Peyer's patch (tissue), 4 donors: Measurements from ENCODE around the gene LAMC1. TPM values are rescaled to one million over a fixed set of nuclear protein-coding genes. Genes with fewer than 3 reads are reported as not detected.

ENCODE experiments used
- DNase-seq, 3 donors: peaks; one replicate each; pipeline ENCODE4 v3.0.0-alpha.2; 2017 to 2019
- H3K27ac ChIP-seq, 4 donors: fragments of 200-600 bp; sonication (generic); one replicate each; pipeline ENCODE4 v1.5.1; 2016 to 2019
- H3K27me3 ChIP-seq, 2 donors: fragments of 200-600 bp; sonication (generic); one replicate each; pipeline ENCODE4 v1.5.1; 2019
- H3K36me3 ChIP-seq, 3 donors: fragments of 200-600 bp; sonication (generic); one replicate each; pipeline ENCODE4 v1.5.1; 2016 to 2019
- H3K4me1 ChIP-seq, 4 donors: fragments of 200-600 bp; sonication (generic); one replicate each; pipeline ENCODE4 v1.5.1; 2016 to 2019
- H3K4me3 ChIP-seq, 4 donors: fragments of 200-600 bp; sonication (generic); 1 replicate in 3 of 4; 2 replicates in 1 of 4; pipeline ENCODE4 v1.5.1; 2016 to 2019; ENCODE audit warnings: mild to moderate bottlenecking in 1 of 4
- H3K9me3 ChIP-seq, 4 donors: fragments of 200-600 bp; sonication (generic); one replicate each; pipeline ENCODE4 v1.5.1; 2016 to 2019; ENCODE audit warnings: mild to moderate bottlenecking in 1 of 4
- CTCF ChIP-seq, 6 experiments: fragments of 450-650 bp in 4 of 6; fragments of 200-600 bp in 2 of 6; sonication (generic) in 1 of 6; IDR thresholded peaks; one replicate each; pipeline ENCODE4 v1.5.1; 2017 to 2019; ENCODE audit warnings: antibody characterized with exemption in 6 of 6, mild to moderate bottlenecking in 3 of 6, moderate library complexity in 1 of 6
- POLR2A ChIP-seq, 2 donors: fragments of 450-650 bp; IDR thresholded peaks; one replicate each; pipeline ENCODE4 v1.5.1; 2017; ENCODE audit warnings: antibody characterized with exemption in 2 of 2, mild to moderate bottlenecking in 2 of 2, moderate library complexity in 2 of 2
- total RNA-seq, 4 donors: library from RNA; depleted of rRNA; stranded (reverse); fragments of >200 nt; gene quantifications; one replicate each; pipeline ENCODE4 v1.1.0, GENCODE V29; 2016

LAMC1 gene
- 100 to 1,000 TPM in 3 of 4 donors, 10 to 100 TPM in 1; 46.4 to 291 (median 121) TPM for total RNA-seq

GRCh38 chr1:183023146-183023600, at the start of gene LAMC1:
TSS of gene LAMC1 (plus strand) at chr1:183023420. CDS start at chr1:183023717, 297 bp downstream.
- no peaks in the 10 kb centered on the region for H3K4me1 ChIP-seq
- DNase-seq, result peak; percentile 49 to 78 (median 74)
- no peaks in the 10 kb centered on the region for H3K36me3 ChIP-seq
- no peaks in the 10 kb centered on the region for H3K27me3 ChIP-seq
- H3K9me3 ChIP-seq, result no peaks in the 10 kb centered on the region
- peak within 1 kb of the TSS; percentile 59 to 91 (median 86) for H3K4me3 ChIP-seq
- H3K27ac ChIP-seq, result peak within 1 kb of the TSS; percentile 91 to 98 (median 96)
- no peak for TF ChIP-seq CTCF (IDR thresholded peaks at IDR 0.05)
- TF ChIP-seq POLR2A (IDR thresholded peaks at IDR 0.05), result no peak

DNA sequence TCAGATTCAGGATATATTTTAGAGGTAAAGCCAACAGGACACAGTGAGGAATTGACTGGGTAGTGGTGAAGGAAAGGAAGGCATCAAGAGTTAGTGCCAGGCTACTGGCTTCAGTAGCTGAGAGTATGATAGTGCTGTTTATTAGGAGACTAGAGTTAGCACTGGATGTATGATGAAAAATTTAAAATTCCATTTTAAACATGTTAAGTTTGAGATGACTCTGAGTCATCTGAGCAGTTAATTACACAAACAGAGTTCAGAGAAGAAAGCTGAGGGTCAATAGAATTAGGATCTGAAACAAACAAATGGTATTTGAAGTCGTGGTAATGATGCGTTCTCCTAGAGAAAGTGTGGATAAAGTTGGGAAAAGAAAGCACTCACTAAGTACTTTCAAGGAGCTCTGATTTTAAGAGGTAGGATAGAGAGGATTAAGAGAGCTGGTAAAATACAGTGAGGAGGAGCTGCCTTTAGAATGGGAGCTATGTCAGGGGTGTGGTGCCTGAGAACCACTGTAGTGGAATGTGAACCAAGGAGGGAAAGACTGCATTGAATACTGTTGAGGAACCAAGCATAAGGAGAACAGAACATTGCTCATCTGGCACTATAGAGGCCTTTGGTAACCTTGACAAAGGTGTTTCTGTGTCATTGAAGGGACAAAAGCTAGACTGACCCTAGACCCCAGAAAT, 48.6 kb upstream of the LAMC1 start:
- no peak overlapping the region for H3K4me3 ChIP-seq
- no peak overlapping the region for H3K27ac ChIP-seq
- H3K36me3 ChIP-seq, result no peaks in the 10 kb centered on the region
- H3K9me3 ChIP-seq, result no peaks in the 10 kb centered on the region
- TF ChIP-seq POLR2A (IDR thresholded peaks at IDR 0.05) (no peak), CTCF (IDR thresholded peaks at IDR 0.05) (no peak)
- H3K27me3 ChIP-seq, result no peaks in the 10 kb centered on the region
- H3K4me1 ChIP-seq, result no peaks in the 10 kb centered on the region
- DNase-seq, result no peak

GRCh38 chr1:182977480-182977879, 45.7 kb upstream of the LAMC1 start:
- no peaks in the 10 kb centered on the region for H3K4me1 ChIP-seq
- no peaks in the 10 kb centered on the region for H3K36me3 ChIP-seq
- H3K27ac ChIP-seq, result no peak overlapping the region
- no peaks in the 10 kb centered on the region for H3K9me3 ChIP-seq
- no peaks in the 10 kb centered on the region for H3K27me3 ChIP-seq
- DNase-seq, result no peak
- no peak overlapping the region for H3K4me3 ChIP-seq
- TF ChIP-seq CTCF (IDR thresholded peaks at IDR 0.05), result no peak

DNA sequence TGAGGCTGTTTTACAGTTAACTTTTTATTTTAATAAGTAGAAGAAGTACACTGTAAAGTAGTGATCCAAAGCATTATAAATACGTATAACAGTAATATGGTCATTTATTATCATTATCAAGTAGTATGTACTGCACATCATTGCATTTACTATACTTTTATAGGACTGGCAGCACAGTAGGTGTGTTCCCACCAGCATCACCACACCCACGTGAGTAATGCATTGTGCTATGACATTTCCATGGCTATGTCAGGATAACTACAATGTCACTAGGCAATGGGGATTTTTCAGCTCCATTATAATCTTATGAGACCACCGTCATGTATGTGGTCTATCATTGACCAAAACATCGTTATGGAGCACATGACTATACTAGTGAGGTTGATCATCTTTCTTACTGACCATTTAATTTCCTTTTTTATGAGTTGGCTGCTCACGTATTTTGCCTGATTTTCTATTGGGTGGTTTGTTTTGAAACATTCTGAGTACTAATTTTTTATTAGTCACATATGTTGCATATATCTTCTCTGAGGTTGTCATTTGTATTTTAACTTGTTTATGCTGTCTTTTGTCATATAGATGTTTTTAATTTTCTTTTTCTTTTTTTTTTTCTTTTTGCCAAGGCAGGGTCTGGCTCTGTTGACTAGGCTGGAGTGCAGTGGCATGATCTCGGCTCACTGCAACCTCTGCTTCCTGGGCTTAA, 44.9 kb upstream of the LAMC1 start:
- no peaks in the 10 kb centered on the region for H3K4me1 ChIP-seq
- H3K4me3 ChIP-seq, result no peak overlapping the region
- no peak overlapping the region for H3K27ac ChIP-seq
- H3K9me3 ChIP-seq, result no peaks in the 10 kb centered on the region
- no peak for TF ChIP-seq CTCF (IDR thresholded peaks at IDR 0.05)
- no peak for TF ChIP-seq POLR2A (IDR thresholded peaks at IDR 0.05)
- DNase-seq, result no peak
- H3K36me3 ChIP-seq, result no peaks in the 10 kb centered on the region
- H3K27me3 ChIP-seq, result no peaks in the 10 kb centered on the region

- no peak for TF ChIP-seq POLR2A (IDR thresholded peaks at IDR 0.05)
- TF ChIP-seq CTCF (IDR thresholded peaks at IDR 0.05), result no peak
- DNase-seq, result no peak
- H3K9me3 ChIP-seq, result no peaks in the 10 kb centered on the region
Measured at GRCh38 chr1:182984138-182984537, 39.1 kb upstream of the LAMC1 start.

More at GRCh38 chr1:182984138-182984537, 39.1 kb upstream of the LAMC1 start:
- no peaks in the 10 kb centered on the region for H3K27me3 ChIP-seq
- no peak overlapping the region for H3K27ac ChIP-seq
- no peaks in the 10 kb centered on the region for H3K36me3 ChIP-seq
- H3K4me1 ChIP-seq, result no peaks in the 10 kb centered on the region
- H3K4me3 ChIP-seq, result no peak overlapping the region
